WTC11 (cell line): Measurements from ENCODE around the gene DPP8. TPM values are rescaled to one million over a fixed set of nuclear protein-coding genes. Genes with fewer than 3 reads are reported as not detected.

Experiments
- ATAC-seq: fragments of 200-7000 bp; cut with Tn5 transposase; 2 replicates; pipeline ENCODE4 v1.10.0; 2021; ENCODE audit warnings: mild to moderate bottlenecking, moderate library complexity
- CTCF ChIA-PET: fragments of 300-600 bp; sonication (Branson Sonifier 250); formaldehyde crosslinking; loops from one replicate; lab custom pipeline; 2021; ENCODE audit warnings: antibody characterized with exemption; lab: Charles Lee
- POLR2A ChIA-PET: fragments of 350-600 bp; sonication (Branson Sonifier 250); formaldehyde crosslinking; loops from one replicate; lab custom pipeline; 2021; ENCODE audit warnings: antibody characterized with exemption; lab: Charles Lee
- DNase-seq: peaks from one replicate; pipeline ENCODE4 v3.0.0; 2021; ENCODE audit warnings: low spot score
- H3K27ac Mint-ChIP-seq: 2 replicates; pipeline ENCODE4 v1.8.0; 2021; ENCODE audit warnings: mixed read lengths
- H3K27me3 Mint-ChIP-seq: 2 replicates; pipeline ENCODE4 v1.8.0; 2021; ENCODE audit warnings: low read depth, mild to moderate bottlenecking, moderate library complexity, mixed read lengths
- H3K36me3 Mint-ChIP-seq: 2 replicates; pipeline ENCODE4 v1.8.0; 2021; ENCODE audit warnings: mixed read lengths
- H3K4me1 Mint-ChIP-seq: 2 replicates; pipeline ENCODE4 v1.8.0; 2022; ENCODE audit warnings: mixed read lengths
- H3K4me3 Mint-ChIP-seq: 2 replicates; pipeline ENCODE4 v1.8.0; 2021; ENCODE audit warnings: mild to moderate bottlenecking, moderate library complexity, mixed read lengths
- H3K9me3 Mint-ChIP-seq: 2 replicates; pipeline ENCODE4 v1.8.0; 2021; ENCODE audit warnings: mixed read lengths
- E2F4 ChIP-seq: sonication (generic); formaldehyde crosslinking; IDR thresholded peaks from 2 replicates; pipeline ENCODE4 v1.8.1; 2022; ENCODE audit warnings: low read depth, mild to moderate bottlenecking, moderate library complexity, missing genetic modification reagents, borderline replicate concordance
- EMX1 ChIP-seq: fragments of 250-450 bp; sonication (Bioruptor Pico); IDR thresholded peaks from 2 replicates; pipeline ENCODE4 v1.8.0; 2021; ENCODE audit warnings: mild to moderate bottlenecking
- ERG ChIP-seq: fragments of 250-450 bp; sonication (Bioruptor Pico); IDR thresholded peaks from 2 replicates; pipeline ENCODE4 v1.8.0; 2021; ENCODE audit warnings: mild to moderate bottlenecking
- ESRRA ChIP-seq: sonication (generic); formaldehyde crosslinking; IDR thresholded peaks from 2 replicates; pipeline ENCODE4 v1.8.1; 2022; ENCODE audit warnings: mild to moderate bottlenecking, missing genetic modification reagents, borderline replicate concordance
- FOXK1 ChIP-seq: sonication (generic); formaldehyde crosslinking; IDR thresholded peaks from 2 replicates; pipeline ENCODE4 v1.8.0; 2022; ENCODE audit warnings: mild to moderate bottlenecking, moderate library complexity, missing genetic modification reagents
- GRHL2 ChIP-seq: fragments of 250-450 bp; sonication (Bioruptor Pico); IDR thresholded peaks from 2 replicates; pipeline ENCODE4 v1.8.0; 2022; ENCODE audit warnings: mild to moderate bottlenecking, moderate library complexity; ENCODE audit not compliant: insufficient replicate concordance, severe bottlenecking
- IRF2 ChIP-seq: sonication (generic); formaldehyde crosslinking; IDR thresholded peaks from 2 replicates; pipeline ENCODE4 v1.8.0; 2022; ENCODE audit warnings: low read depth, missing genetic modification reagents, borderline replicate concordance
- JAZF1 ChIP-seq: fragments of 250-450 bp; sonication (Bioruptor Pico); IDR thresholded peaks from 2 replicates; pipeline ENCODE4 v1.9.0; 2021; ENCODE audit warnings: moderate library complexity, mild to moderate bottlenecking, inconsistent platforms
- KAT7 ChIP-seq: sonication (generic); formaldehyde crosslinking; IDR thresholded peaks from 2 replicates; pipeline ENCODE4 v1.8.1; 2023; ENCODE audit warnings: missing genetic modification reagents, mild to moderate bottlenecking, borderline replicate concordance
- PRRX2 ChIP-seq: fragments of 250-450 bp; sonication (Bioruptor Pico); IDR thresholded peaks from 2 replicates; pipeline ENCODE4 v1.8.0; 2021; ENCODE audit warnings: mild to moderate bottlenecking
- RORB ChIP-seq: fragments of 250-450 bp; sonication (Bioruptor Pico); IDR thresholded peaks from 2 replicates; pipeline ENCODE4 v1.9.0; 2021; ENCODE audit warnings: mild to moderate bottlenecking
- SMAD4 ChIP-seq: sonication (generic); formaldehyde crosslinking; IDR thresholded peaks from 2 replicates; pipeline ENCODE4 v1.8.0; 2022; ENCODE audit warnings: mild to moderate bottlenecking, missing genetic modification reagents
- SP1 ChIP-seq: sonication (generic); formaldehyde crosslinking; conservative IDR thresholded peaks from 2 replicates; pipeline ENCODE4 v1.8.1; 2022; ENCODE audit warnings: missing genetic modification reagents
- TCF7 ChIP-seq: sonication (generic); formaldehyde crosslinking; IDR thresholded peaks from 2 replicates; pipeline ENCODE4 v1.8.0; 2022; ENCODE audit warnings: mild to moderate bottlenecking, low read depth, missing genetic modification reagents, moderate library complexity
- TEAD1 ChIP-seq: sonication (generic); formaldehyde crosslinking; IDR thresholded peaks from 2 replicates; pipeline ENCODE4 v1.8.0; 2022; ENCODE audit warnings: mild to moderate bottlenecking, missing genetic modification reagents
- ZSCAN18 ChIP-seq: fragments of 250-450 bp; sonication (Bioruptor Pico); IDR thresholded peaks from 2 replicates; pipeline ENCODE4 v2.1.2; 2022; ENCODE audit warnings: mild to moderate bottlenecking, moderate library complexity
- total RNA-seq: library from RNA; stranded (reverse); gene quantifications from 3 replicates; pipeline ENCODE4 v1.2.3, GENCODE V29; 2021
- TF ChIP-seq, protein P1 (sequence below): fragments of 250-450 bp; sonication (Bioruptor Pico); conservative IDR thresholded peaks from 2 replicates; pipeline ENCODE4 v1.9.0; 2021; ENCODE audit warnings: mild to moderate bottlenecking
- TF ChIP-seq, protein P2 (sequence below): sonication (generic); formaldehyde crosslinking; IDR thresholded peaks from 2 replicates; pipeline ENCODE4 v1.8.0; 2023; ENCODE audit warnings: missing genetic modification reagents
- TF ChIP-seq, protein P3 (sequence below): fragments of 250-450 bp; sonication (Bioruptor Pico); IDR thresholded peaks from 2 replicates; pipeline ENCODE4 v1.9.0; 2021; ENCODE audit warnings: mild to moderate bottlenecking, borderline replicate concordance
- TF ChIP-seq, protein P4 (sequence below): sonication (generic); formaldehyde crosslinking; IDR thresholded peaks from 2 replicates; pipeline ENCODE4 v1.8.1; 2023; ENCODE audit warnings: mild to moderate bottlenecking, missing genetic modification reagents, moderate library complexity

DPP8 gene
- total RNA-seq, 1 experiment from 2014 or later, result 31.9 TPM

DNA sequence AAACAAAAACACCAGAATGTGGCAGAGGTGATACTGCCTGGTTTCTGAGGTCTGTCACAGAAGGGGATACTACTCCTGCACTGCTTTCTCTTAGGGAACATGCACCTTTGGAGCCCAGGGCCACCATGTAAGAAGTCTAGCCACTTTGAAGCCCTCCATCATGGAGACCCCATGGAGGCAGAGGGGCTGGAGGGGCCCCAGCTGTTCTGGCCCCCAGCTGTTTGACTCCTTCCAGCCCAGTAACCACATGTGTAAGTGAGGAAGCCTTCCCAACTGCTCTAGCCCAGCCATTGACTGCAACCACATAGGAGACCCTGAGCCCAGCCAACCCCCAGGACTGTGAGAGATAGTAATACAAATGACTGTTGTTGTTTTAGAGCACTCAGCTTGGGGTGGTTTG is 85.8 kb downstream of the DPP8 start (continued):
- no peak for TF ChIP-seq ZSCAN18

- Mint-ChIP-seq H3K4me3 (no peak overlapping the region), H3K4me1 (peaks cover 32% of the 10 kb centered on the region), H3K27ac (no peak overlapping the region), H3K9me3 (no peaks in the 10 kb centered on the region), H3K27me3 (peaks cover 17% of the 10 kb centered on the region), H3K36me3 (no peaks in the 10 kb centered on the region)
- TF ChIP-seq IRF2 (CRISPR knock-in tag) (no peak), TEAD1 (no peak), ESRRA (CRISPR knock-in tag) (no peak), EMX1 (no peak), ERG (CRISPR knock-in tag) (no peak), FOXK1 (no peak), PRRX2 (CRISPR knock-in tag) (no peak), TCF7 (CRISPR knock-in tag) (no peak), KAT7 (no peak), E2F4 (no peak), JAZF1 (no peak), SMAD4 (CRISPR knock-in tag) (no peak), ZSCAN18 (no peak), GRHL2 (CRISPR knock-in tag) (no peak)
- TF ChIP-seq, protein P1, sequence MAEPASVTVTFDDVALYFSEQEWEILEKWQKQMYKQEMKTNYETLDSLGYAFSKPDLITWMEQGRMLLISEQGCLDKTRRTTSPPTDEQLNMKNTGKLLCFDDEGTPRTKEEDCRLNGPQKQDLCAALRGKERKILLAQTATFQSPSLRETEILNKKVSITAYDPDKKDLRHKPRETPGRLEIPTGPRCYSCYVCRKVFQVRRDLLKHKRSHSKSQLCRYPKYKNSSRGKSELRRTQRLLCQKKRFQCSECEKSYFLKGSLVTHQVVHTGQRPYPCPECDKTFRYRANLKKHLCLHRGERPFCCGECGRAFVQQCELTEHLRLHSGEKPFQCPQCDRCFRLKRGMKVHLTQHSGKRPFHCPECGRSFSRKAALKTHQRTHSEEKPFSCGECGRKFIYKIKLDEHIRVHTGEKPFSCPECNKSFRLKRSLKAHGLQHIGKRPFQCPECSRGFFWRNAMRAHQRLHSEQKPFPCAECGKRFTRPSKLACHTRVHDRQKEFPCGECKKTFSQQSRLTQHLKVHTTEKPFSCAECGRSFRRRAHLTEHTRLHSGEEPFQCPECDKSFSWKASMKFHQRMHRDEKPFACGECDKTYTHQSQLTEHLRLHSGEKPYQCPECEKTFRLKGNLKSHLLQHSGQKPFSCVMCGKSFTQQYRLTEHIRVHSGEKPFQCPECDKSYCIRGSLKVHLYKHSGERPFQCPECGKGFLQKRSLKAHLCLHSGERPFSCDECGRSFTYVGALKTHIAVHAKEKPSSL (CRISPR knock-in tag), result no peak
- TF ChIP-seq, protein P2, sequence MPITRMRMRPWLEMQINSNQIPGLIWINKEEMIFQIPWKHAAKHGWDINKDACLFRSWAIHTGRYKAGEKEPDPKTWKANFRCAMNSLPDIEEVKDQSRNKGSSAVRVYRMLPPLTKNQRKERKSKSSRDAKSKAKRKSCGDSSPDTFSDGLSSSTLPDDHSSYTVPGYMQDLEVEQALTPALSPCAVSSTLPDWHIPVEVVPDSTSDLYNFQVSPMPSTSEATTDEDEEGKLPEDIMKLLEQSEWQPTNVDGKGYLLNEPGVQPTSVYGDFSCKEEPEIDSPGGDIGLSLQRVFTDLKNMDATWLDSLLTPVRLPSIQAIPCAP (CRISPR knock-in tag), result no peak
- CTCF ChIA-PET, result interaction anchor here (3.1 kb wide), 1 partner anchor 25 kb away, joined by 11 read pairs; no protein-coding TSS in a partner anchor
- POLR2A ChIA-PET, result no interaction called here
- DNase-seq, result no peak
- no peak for ATAC-seq
Measured at GRCh38 chr15:65426216-65426853, 91.2 kb downstream of the DPP8 start.

- peaks cover 20% of the 10 kb centered on the region for H3K27me3 Mint-ChIP-seq
- H3K4me3 Mint-ChIP-seq, result peak overlapping the region; percentile 98
- ChIA-PET CTCF (no interaction called here), POLR2A (no interaction called here)
- DNase-seq, result no peak
- no peak for ATAC-seq
- H3K4me1 Mint-ChIP-seq, result peaks cover 45% of the 10 kb centered on the region
- no peaks in the 10 kb centered on the region for H3K36me3 Mint-ChIP-seq
- TF ChIP-seq SP1 (CRISPR knock-in tag), result no peak
- TF ChIP-seq, protein P3, sequence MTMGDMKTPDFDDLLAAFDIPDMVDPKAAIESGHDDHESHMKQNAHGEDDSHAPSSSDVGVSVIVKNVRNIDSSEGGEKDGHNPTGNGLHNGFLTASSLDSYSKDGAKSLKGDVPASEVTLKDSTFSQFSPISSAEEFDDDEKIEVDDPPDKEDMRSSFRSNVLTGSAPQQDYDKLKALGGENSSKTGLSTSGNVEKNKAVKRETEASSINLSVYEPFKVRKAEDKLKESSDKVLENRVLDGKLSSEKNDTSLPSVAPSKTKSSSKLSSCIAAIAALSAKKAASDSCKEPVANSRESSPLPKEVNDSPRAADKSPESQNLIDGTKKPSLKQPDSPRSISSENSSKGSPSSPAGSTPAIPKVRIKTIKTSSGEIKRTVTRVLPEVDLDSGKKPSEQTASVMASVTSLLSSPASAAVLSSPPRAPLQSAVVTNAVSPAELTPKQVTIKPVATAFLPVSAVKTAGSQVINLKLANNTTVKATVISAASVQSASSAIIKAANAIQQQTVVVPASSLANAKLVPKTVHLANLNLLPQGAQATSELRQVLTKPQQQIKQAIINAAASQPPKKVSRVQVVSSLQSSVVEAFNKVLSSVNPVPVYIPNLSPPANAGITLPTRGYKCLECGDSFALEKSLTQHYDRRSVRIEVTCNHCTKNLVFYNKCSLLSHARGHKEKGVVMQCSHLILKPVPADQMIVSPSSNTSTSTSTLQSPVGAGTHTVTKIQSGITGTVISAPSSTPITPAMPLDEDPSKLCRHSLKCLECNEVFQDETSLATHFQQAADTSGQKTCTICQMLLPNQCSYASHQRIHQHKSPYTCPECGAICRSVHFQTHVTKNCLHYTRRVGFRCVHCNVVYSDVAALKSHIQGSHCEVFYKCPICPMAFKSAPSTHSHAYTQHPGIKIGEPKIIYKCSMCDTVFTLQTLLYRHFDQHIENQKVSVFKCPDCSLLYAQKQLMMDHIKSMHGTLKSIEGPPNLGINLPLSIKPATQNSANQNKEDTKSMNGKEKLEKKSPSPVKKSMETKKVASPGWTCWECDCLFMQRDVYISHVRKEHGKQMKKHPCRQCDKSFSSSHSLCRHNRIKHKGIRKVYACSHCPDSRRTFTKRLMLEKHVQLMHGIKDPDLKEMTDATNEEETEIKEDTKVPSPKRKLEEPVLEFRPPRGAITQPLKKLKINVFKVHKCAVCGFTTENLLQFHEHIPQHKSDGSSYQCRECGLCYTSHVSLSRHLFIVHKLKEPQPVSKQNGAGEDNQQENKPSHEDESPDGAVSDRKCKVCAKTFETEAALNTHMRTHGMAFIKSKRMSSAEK, result no peak
- TF ChIP-seq RORB, result no peak
- TF ChIP-seq, protein P4, sequence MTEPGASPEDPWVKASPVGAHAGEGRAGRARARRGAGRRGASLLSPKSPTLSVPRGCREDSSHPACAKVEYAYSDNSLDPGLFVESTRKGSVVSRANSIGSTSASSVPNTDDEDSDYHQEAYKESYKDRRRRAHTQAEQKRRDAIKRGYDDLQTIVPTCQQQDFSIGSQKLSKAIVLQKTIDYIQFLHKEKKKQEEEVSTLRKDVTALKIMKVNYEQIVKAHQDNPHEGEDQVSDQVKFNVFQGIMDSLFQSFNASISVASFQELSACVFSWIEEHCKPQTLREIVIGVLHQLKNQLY (CRISPR knock-in tag), result no peak
- H3K9me3 Mint-ChIP-seq, result no peaks in the 10 kb centered on the region
- H3K27ac Mint-ChIP-seq, result no peak overlapping the region
Measured at GRCh38 chr15:65424683-65425082, 92.8 kb downstream of the DPP8 start.
